ENCODE measurements around the gene GRM5.
"Not testable (repeated sequence)": the region's sequence is repeated elsewhere in the genome, so short reads cannot be mapped to it uniquely, and the experiment has no call there.

GRM5 gene

DNA sequence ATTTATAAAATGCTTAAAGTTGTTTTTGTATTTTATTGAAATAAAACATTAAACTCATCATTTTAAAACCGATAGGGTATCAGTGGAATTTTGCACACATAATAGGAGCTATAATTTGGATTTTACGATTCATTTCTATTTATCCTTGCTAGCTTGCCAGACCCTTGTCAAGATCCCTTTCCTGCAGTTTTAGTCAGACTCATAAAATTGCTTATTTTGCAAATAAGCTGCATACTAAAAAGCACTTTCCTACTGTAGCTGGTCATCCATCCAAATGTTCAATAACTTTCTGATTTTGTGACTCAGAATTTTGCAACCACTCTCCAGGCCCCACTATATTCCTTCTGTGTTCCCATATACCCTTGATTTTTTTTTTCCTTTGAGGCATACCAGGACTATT is 489.0 kb downstream of the GRM5 start:
- no peak for DNase-seq (ENCODE audit: low read depth)
- no peak overlapping the region for H3K4me3 ChIP-seq (ENCODE audit: low read depth, low read length)

DNA sequence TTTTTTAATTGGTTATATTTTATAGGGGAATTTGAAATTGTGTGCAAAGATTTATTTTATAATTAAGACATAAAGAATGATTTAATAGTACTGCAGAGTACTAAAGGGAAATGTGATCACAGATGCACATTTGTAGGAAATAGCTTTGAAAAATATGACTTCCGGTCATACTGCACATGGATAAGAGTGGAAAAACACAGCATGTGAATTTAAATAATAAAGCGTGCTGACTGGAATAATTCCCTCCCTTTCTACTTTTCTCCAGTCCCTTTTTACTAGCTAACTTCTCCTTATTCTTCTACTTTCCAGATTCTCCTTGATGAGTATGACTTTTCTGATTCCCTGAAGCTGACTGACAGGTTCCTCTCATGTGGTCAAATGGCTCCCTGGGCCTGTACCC is 489.9 kb downstream of the GRM5 start:
- no peak for DNase-seq (ENCODE audit: low read depth)

DNA sequence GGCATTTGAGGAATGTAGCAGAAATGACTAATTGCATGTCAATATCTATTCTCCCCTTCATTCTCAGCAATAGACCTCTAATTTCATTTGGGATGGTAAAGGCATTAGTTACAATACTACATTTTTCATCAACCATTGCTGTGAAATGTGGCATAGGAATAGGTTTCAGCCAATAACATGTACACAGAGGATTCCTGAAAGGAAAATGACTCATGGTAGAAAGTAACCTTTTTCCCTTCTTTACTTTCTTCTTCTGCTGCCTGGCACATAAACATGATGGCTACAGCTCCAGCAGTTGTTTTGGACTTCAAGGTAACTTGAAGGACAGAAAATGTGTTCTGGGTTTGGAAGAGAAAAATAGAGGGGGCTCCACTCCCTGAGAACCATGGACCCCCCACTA is 496.4 kb downstream of the GRM5 start:
- no peak for DNase-seq (ENCODE audit: low read depth)
- no peak overlapping the region for H3K4me3 ChIP-seq (ENCODE audit: low read depth, low read length)

More for the DNA sequence above, 489.9 kb downstream of the GRM5 start:
- H3K4me3 ChIP-seq (ENCODE audit: low read depth, low read length), result no peak overlapping the region

DNA sequence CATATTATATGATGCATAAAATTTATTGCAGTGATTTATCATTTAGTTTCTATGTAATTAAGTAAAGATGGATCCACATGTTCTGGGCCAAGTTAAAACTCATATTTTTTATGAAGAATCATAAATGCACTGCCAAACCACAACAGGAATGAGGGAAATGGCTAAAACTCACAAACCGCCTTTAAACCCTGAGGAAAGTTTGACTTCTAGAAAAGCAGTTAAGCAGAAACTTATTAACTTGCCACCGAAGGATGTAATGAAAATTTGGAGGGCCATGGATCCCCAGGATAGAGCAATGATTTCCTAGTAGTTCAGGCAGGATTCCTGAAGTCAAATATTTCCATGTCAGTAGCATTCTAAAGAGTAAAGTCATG is 510.0 kb downstream of the GRM5 start:
- H3K4me3 ChIP-seq (ENCODE audit: low read depth, low read length), result no peak overlapping the region
- DNase-seq (ENCODE audit: low read depth), result no peak

DNA sequence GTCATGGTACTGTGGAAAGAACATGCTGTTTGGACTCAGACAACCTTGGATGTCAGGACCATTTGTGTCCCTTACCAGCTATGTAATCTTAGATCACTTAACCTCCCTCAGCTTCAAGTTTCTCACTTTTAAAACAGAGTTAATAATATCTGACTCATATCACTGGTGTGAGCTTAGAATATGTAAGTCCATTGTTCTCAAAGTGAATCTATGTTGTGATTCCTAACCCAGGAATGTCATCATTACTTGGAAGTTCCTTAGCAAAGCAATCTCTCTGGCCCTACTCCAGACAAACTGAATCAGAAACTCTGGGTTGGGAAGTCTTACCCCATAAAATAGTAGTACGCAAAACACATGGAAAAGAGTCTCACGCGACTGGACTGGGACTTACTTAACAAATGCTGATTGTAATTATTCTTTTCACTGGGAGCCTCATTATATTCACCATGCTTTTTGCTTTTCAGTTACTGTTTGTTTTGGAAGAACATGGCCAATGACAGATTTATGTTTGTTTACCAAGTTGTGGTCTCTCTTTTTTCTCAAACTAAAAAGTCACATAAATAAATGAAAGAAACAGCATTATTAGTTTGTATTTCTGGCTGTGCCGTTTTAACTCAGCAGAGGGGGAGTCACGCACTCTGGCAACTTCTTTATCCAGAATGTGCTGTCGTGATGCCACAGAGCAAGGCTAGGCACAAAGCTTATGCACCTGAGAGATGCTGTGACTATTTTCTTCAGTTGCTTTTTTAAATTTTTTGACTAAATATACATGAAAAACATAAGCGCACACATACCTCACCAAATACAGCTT is 510.6 kb downstream of the GRM5 start:
- H3K4me3 ChIP-seq (ENCODE audit: low read depth, low read length), result no peak overlapping the region
- DNase-seq (ENCODE audit: low read depth), result peak; percentile 98

DNA sequence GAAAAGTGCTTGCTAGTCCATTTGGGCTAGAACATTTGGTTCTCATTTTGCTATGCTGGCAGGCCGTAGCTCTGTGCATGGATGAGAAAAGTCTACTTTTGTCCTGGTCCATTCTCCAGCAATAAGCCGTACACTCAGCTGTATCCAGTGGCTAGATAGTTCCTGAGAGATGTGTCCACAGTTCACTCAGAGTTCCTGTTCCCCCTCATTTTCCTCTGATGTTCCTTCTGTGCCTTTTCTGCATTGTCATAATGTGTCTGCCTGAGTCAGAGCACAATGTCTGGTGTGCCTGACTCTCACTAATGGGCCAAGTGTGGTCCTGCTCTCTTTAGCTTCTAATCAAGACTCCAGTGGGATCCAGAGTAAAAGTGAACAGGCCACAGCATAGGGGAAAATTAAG is 512.6 kb downstream of the GRM5 start:
- H3K4me3 ChIP-seq (ENCODE audit: low read depth, low read length), result no peak overlapping the region
- DNase-seq (ENCODE audit: low read depth), result peak; percentile 30

DNA sequence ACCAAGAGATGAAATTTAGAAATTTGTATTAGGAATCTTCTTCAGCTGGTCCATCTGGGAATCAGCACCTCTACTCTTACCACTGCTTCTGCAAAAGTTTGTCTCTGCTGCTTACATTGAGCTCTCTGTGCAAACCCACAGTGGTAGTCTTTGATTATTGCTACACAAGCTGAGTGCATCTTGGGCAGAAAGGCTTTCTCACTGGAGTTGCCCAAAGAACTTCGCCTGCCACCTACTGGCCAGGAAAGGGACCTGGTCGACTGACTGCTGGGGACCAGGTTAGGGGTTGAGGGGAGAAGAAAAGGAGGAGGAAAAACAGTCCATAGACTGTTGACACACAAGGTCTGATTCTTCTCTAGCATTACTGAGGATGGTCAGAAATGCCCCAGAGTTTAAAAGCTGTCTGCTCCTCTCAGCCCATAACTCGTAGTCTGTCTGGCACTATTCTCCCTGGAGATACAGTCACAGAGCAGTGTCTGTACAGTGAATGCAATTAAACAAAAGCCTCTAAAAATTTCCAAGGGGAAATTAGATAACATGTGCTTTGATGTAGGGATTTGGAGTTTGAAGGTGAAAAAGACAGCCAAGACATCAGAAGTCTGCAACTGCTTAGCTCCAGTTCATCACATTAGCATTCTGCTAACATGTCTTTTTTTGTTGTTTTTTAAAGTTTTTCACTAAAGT is 513.3 kb downstream of the GRM5 start:
- no peak overlapping the region for H3K4me3 ChIP-seq (ENCODE audit: low read depth, low read length)
- no peak for DNase-seq (ENCODE audit: low read depth)

DNA sequence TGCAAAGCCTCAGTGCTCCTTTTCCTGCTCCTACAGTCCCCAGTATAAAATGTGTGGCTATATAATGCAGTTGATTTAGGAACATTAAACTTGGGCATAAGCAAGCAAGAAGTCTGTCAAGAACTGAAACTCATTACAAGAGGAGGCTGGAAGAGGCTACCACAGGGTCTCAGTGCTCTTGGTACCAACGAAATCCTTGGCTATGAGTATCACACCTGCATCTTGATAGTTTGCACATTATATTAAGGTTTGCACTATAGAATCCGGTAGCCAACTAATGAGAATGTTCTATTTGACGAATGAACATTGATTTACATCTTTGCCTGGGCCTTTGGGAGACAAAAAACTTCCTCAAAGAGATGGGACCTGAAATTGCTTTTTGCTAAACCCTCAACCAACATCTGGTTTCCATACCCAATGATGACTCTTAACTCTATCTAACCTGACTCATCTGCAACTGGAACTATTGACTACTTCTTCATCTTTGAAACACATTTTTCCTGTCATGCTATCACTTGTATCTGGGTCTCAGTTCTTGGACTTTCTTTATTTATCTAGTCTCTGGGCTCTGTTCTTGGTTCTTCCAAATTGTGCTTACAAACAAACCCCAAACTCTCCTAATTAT is 521.0 kb downstream of the GRM5 start:
- no peak overlapping the region for H3K4me3 ChIP-seq (ENCODE audit: low read depth, low read length)
- no peak for DNase-seq (ENCODE audit: low read depth)

DNA sequence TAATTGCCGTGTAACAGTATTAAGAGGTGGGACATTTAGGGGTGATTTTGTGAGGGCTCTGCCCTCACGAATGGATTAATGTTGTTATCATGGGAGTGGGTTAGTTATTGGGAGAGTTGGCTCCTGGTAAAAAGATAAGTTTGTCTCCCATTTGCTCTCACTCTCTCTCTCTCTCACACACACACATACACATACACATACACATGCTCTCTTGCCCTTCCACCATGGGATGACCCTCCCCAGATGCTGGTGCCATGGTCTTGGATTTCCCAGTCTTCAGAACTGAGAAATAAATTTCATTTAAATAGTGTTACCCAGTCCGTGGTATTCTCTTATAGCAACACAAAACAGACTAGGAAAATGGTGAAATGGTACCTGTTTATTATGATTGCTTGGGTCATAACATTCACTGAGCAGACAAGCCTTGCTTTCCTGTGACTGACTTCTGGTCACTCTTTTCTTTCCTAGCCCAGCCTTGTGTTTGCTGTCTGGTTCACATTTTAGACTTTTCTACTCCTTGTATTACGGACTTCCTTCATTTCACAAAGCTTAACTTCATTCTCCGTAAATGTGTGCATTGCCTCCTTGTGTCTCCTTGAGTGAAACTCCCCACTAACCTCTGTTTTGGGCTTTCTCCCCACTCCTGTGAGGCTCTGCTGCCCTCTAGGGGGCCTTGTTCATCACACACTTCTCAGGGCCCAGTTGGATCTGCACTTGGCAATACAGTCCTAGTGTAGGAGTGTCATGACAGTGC is 521.7 kb downstream of the GRM5 start:
- DNase-seq (ENCODE audit: low read depth), result peak; percentile 65
- H3K4me3 ChIP-seq (ENCODE audit: low read depth, low read length), result no peak overlapping the region

DNA sequence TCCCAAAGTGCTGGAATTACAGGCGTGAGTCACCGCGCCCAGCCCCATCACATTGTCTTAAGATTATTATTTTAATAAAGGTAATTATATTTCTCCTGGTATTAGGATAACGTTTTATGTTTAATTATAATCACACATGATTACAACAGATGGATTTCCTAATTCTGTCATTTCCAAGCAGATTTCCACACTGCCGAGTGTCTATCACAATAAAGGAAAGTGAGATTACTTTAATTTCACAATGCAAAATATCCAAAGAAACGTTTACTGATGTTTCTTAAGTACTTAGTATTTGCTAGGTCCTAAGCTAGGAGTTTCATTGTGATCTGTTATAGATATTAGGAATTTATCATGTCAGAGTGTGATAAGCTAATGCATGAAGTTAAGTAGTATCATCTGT is 524.8 kb downstream of the GRM5 start:
- no peak overlapping the region for H3K4me3 ChIP-seq (ENCODE audit: low read depth, low read length)
- DNase-seq (ENCODE audit: low read depth), result no peak

DNA sequence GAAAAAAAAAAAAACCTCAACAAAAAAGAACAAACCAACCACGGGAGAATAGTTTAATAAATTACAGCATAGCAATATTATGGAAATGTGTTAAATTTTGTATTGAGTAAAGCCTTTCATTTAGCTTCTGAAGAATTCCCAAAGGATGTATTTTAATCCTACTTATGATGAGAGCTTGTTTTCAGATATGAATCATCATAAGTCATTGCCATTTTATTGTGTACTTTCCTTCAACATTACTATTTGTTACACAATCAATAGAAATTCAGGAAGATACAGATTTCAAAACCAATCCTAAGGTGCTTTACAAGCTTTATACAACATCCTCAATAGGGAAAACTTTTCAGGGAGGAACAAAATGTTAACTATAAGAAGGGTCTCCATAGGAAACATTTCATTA is 527.7 kb downstream of the GRM5 start:
- peak; percentile 50 for DNase-seq (ENCODE audit: low read depth)
- H3K4me3 ChIP-seq (ENCODE audit: low read depth, low read length), result no peak overlapping the region

DNA sequence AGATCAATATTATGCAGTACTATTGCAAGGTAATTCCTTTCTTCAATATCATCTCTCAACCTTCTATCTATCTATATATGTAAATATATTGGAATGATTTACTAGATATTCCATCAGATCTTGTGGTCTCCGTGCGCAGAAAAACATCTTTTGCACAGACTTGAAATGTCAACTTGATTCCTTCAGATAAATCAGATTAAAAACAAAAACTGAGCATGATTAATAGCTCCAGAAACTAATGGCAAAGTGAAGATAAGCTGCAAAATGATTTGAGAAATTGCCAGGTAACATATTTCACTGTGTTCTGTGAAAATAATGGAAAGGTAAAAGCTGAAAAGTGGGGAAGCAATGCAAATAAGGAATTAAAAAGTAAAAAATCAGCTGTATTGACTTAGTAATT is 528.2 kb downstream of the GRM5 start:
- DNase-seq (ENCODE audit: low read depth), result no peak

DNA sequence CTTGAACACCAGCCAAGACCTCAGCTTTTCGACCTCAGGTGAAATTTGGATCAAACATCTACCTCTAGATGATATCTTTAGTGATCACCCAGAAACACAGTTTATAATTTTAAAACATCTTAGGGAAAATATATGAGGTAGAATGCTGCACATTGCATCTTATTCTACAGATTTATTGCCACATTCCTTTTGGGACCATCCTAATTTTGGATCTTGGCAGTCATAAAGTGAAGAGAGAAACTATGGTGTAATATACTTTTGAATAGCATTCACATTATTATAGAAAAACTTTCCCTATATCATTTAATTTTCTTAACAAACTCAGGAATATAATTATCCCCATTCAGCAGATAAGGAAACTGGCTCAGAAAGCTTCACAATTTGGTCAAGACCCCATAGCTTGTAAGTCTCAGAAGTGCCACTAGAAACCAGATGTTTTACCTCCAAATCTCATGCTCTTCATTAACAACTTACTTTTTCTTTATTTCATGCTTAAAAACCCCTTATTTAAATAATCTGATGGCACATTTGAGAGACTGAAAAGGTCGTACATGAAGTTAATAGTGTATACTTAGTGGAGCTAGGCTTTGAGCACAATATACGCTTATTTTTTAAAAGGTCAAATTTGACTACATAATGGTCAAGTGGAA is 529.0 kb downstream of the GRM5 start:
- no peak for DNase-seq (ENCODE audit: low read depth)
- H3K4me3 ChIP-seq (ENCODE audit: low read depth, low read length), result no peak overlapping the region

More for the DNA sequence above, 528.2 kb downstream of the GRM5 start:
- H3K4me3 ChIP-seq (ENCODE audit: low read depth, low read length), result no peak overlapping the region

DNA sequence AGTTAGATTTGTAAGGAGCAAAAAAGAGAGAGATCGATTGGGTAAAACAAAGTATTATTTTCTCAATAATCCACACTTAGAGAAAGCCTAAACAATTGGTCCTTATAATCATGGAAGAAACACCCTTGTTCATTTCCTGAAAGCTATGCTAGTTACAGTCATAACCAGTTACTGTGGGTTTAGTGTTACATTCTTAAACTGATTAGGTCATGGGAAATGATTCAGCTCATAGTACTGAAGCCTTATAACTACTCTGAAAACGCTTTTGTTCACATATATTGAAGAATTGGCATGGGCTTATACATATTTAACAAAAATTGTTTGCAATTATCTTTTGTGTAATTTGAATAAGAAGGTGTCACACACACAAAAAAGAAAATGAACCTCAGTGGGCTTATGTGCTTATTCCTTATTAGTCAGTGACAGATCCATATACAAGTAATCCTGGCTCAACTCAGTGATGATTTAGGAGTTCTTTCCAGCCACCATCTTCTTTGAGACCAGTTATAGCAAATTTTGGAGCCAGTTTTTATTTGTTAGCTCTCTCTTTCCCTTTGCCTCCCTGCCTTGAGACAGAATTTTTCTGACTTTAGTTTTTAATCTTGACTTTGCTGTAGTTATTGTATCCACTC is 529.8 kb downstream of the GRM5 start:
- DNase-seq (ENCODE audit: low read depth), result peak; percentile 72
- no peak overlapping the region for H3K4me3 ChIP-seq (ENCODE audit: low read depth, low read length)

DNA sequence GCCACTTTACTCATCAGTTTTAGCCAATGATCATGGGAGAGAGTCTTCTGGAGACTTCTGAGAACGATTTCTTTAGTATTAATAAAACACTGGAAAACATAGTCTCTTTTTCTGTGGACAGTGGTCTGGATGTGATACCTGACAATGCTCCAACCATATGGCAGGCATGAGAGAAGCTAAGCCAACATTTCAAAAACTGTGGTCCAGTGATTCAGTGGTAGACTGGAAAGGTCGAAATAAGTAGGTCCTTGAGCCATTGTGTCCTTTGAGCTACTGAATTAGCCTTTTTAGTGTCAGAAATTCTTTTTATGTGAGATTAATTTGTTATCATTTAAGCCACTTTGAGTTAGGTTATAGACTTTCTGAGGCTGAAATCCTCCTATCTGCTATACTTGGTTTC is 530.5 kb downstream of the GRM5 start:
- DNase-seq (ENCODE audit: low read depth), result no peak
- H3K4me3 ChIP-seq (ENCODE audit: low read depth, low read length), result no peak overlapping the region

DNA sequence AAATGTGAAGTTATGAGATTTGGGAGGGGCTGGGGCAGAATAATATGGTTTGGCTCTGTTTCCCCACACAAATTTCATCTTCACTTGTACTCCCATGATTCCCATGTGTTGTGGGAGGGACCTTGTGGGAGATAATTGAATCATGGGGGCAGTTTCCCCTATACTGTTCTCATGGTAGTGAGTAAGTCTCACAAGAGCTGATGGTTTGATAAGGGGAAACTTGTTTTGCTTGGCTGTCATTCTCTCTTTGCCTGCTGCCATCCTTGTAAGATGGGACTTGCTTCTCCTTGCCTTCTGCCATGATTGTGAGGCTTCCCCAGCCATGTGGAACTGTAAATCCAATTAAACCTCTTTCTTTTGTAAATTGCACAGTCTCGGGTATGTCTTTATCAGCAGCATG is 531.1 kb downstream of the GRM5 start:
- H3K4me3 ChIP-seq (ENCODE audit: low read depth, low read length); DNase-seq (ENCODE audit: low read depth): not testable (repeated sequence)

DNA sequence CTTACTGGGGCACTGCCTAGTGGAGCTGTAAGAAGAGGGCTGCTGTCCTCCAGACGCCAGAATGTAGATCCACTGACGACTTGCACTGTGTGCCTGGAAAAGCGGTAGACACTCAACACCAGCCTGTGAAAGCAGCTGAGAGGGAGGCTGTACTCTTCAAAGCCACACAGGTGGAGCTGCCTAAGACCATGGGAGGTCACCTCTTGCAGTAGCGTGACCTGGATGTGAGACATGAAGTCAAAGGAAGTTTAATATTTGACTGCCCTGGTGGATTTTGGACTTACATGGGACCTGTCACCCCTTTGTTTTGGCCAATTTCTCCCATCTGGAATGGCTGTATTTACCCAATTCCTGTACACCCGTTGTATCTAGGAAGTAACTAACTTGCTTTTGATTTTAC is 531.6 kb downstream of the GRM5 start:
- no peak for DNase-seq (ENCODE audit: low read depth)
- no peak overlapping the region for H3K4me3 ChIP-seq (ENCODE audit: low read depth, low read length)

DNA sequence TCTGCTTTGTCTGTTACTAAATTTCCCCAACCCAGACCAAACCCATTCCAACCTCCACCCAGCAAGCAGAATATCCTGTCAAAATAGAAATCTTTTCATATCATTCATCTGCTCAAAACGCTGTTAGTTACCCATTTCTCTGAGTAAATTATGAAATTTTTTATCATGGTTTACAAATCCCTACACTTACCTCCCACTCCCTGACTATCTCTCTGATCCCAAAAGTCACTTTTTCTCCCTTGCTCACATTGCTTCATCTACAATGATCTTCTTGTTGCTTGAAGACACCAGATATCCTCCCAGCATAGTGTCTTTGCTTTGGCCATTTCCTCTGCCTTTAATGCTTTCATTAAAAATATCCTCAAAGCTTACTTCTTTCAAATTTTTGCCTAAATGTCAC is 532.8 kb downstream of the GRM5 start:
- no peak for DNase-seq (ENCODE audit: low read depth)
- no peak overlapping the region for H3K4me3 ChIP-seq (ENCODE audit: low read depth, low read length)

DNA sequence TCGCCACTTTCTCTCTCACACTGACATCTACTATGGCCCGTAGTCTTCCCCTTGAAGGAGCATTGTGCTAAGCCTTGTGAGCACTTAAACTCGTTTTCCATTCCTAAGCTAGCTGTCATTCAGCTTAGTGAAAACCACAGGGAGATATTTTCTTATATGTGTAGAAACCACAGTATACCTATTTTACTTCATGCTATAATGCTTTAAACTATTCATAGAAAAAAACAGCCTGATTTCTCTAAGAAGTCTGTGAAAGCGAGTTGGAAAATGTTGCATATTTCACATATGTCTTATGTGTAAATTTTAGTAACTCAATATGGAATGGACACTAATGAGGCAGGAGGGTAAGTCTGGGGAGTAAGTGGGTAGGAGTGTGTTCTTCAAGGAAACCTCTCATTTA is 534.0 kb downstream of the GRM5 start:
- no peak for DNase-seq (ENCODE audit: low read depth)
- no peak overlapping the region for H3K4me3 ChIP-seq (ENCODE audit: low read depth, low read length)
